MM.1S (cell line): ENCODE results near the gene BMAL1.

ENCODE experiments used
- DNase-seq: peaks from one replicate; pipeline ENCODE4 v3.0.0-alpha.2; 2015
- H2AFZ ChIP-seq: fragments of 300-600 bp; sonication (generic); 2 replicates; pipeline ENCODE4 v1.6.0; 2016; ENCODE audit warnings: antibody characterized with exemption, low read length
- H3F3A ChIP-seq: fragments of 300-600 bp; sonication (generic); 2 replicates; pipeline ENCODE4 v1.6.1; 2016; ENCODE audit warnings: mild to moderate bottlenecking, antibody characterized with exemption, low read length, moderate library complexity, mixed read lengths; ENCODE audit not compliant: insufficient read depth
- H3K27ac ChIP-seq: fragments of 300-600 bp; sonication (generic); 2 replicates; pipeline ENCODE4 v1.5.1; 2016; ENCODE audit warnings: mild to moderate bottlenecking, low read length
- H3K27me3 ChIP-seq: fragments of 300-600 bp; sonication (generic); replicated peaks from 2 replicates; pipeline ENCODE4 v1.6.0; 2016; ENCODE audit warnings: low read length; ENCODE audit not compliant: insufficient read depth
- H3K36me3 ChIP-seq: fragments of 300-600 bp; sonication (generic); replicated peaks from 2 replicates; pipeline ENCODE4 v1.6.1; 2016; ENCODE audit warnings: mild to moderate bottlenecking, low read length, mixed read lengths; ENCODE audit not compliant: insufficient read depth
- H3K4me1 ChIP-seq: fragments of 300-600 bp; sonication (generic); 2 replicates; pipeline ENCODE4 v1.6.1; 2016; ENCODE audit warnings: low read length, mixed read lengths
- H3K4me2 ChIP-seq: fragments of 300-600 bp; sonication (generic); 2 replicates; pipeline ENCODE4 v1.6.0; 2016; ENCODE audit warnings: low read depth, low read length
- H3K4me3 ChIP-seq: fragments of 300-600 bp; sonication (generic); 2 replicates; pipeline ENCODE4 v1.5.1; 2016; ENCODE audit warnings: low read length, mixed read lengths
- H3K79me2 ChIP-seq: fragments of 300-600 bp; sonication (generic); 2 replicates; pipeline ENCODE4 v1.6.1; 2016; ENCODE audit warnings: mixed run types, low read length, mixed read lengths
- H3K9ac ChIP-seq: fragments of 300-600 bp; sonication (generic); 2 replicates; pipeline ENCODE4 v1.6.1; 2016; ENCODE audit warnings: low read length, mixed read lengths
- H3K9me2 ChIP-seq: fragments of 300-600 bp; sonication (generic); replicated peaks from 2 replicates; pipeline ENCODE4 v1.6.1; 2016; ENCODE audit warnings: mild to moderate bottlenecking, low read length, mixed read lengths; ENCODE audit not compliant: insufficient read depth
- H3K9me3 ChIP-seq: fragments of 300-600 bp; sonication (generic); replicated peaks from 2 replicates; pipeline ENCODE4 v1.6.1; 2016; ENCODE audit warnings: mild to moderate bottlenecking, low read length, mixed read lengths; ENCODE audit not compliant: insufficient read depth
- H4K20me1 ChIP-seq: fragments of 300-600 bp; sonication (generic); 2 replicates; pipeline ENCODE4 v1.6.1; 2016; ENCODE audit warnings: mild to moderate bottlenecking, low read length, moderate library complexity, mixed read lengths; ENCODE audit not compliant: insufficient read depth
- EZH2 ChIP-seq: fragments of 300-600 bp; sonication (generic); optimal IDR thresholded peaks from 2 replicates; pipeline ENCODE3; 2017; ENCODE audit warnings: low read depth, mild to moderate bottlenecking, antibody characterized with exemption, low read length, mixed read lengths
- EZH2phosphoT487 ChIP-seq: fragments of 300-600 bp; sonication (generic); IDR thresholded peaks from 2 replicates; pipeline ENCODE4 v1.6.1; 2018; ENCODE audit warnings: antibody characterized with exemption, low read length
- TF ChIP-seq, protein P1 (sequence below): fragments of 300-600 bp; sonication (generic); IDR thresholded peaks from 2 replicates; pipeline ENCODE4 v1.5.1; 2016; ENCODE audit warnings: antibody characterized with exemption, low read length, mixed read lengths

BMAL1 gene

DNA sequence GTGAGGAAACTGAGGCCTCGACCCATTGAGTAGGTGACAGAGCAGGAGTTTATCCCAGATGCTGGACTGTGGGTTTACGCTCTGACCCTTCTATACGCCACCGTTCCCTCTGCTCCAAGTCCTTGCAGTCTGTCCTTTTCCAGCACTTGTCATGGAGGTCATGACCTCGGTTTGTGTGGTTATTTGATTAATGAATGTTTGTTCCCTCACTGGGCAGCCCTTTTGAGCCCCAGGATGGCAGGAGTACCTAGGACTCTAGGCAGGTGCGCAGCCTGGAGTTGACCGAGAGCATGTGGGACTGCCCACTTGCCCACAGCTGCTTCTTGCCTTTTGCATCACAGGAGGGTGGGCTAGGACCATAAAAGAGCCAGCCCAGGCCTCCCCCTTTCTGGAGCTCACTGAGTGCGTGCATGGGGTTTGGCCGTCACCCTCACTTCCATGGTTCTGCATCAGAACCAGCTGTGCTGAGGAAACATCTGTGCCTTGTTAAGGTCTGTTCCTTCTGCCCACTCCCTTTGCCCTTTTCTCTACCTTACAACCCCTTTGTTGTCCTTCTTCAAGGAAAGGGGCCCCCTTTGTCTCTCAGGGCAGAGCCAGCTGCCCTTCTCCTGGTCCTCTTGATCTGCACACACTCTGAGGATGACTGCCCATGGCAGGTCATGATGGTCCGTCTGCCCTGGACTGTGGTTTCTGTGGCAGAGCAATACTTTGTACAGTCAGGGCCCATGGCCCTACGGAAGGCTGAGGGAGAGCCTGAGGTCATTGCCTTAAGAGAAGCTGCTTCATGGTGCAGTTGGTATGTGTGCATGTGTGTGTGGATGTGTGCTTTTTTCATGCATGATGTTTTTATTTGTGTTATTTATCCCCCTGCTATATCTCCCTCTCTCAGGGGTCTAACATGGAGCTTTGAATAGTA is 38.2 kb downstream of the BMAL1 start:
- Histone ChIP-seq H3K9ac (no peak overlapping the region), H3K9me2 (no peaks in the 10 kb centered on the region), H3K4me1 (peaks cover 7% of the 10 kb centered on the region), H3K27ac (no peak overlapping the region), H2AFZ (no peak overlapping the region), H3K36me3 (no peaks in the 10 kb centered on the region), H3K27me3 (no peaks in the 10 kb centered on the region), H3K9me3 (no peaks in the 10 kb centered on the region), H4K20me1 (no peaks in the 10 kb centered on the region; the same call in 1 of the 2 replicates), H3K4me2 (no peak overlapping the region), H3K79me2 (peaks cover 24% of the 10 kb centered on the region), H3F3A (no peaks in the 10 kb centered on the region), H3K4me3 (no peak overlapping the region)
- no peak for DNase-seq
- no peak for TF ChIP-seq EZH2

DNA sequence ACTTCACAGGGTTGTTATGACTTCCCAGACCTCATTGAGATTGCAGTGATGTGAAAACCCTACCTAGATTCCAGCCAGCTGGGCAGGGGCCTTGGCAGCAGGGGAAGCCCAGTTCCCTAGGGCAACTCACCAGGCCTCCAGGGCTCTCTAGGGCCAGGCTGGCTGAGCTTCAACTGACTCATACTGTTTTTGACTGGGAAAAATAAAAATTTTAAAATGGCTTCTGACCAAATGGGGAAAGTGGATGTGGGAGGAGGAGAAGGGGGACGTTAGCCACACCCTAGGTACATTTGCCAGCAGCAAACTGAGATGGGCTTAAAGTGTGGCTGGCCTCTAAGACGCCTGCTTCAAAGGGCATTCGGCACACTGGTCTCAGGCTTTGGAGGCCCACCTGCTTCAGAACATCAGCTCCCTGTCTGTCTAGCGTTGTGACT is 39.0 kb downstream of the BMAL1 start:
- Histone ChIP-seq H3K27ac (no peak overlapping the region), H3K27me3 (no peaks in the 10 kb centered on the region), H3K36me3 (no peaks in the 10 kb centered on the region), H3K4me1 (peaks cover 7% of the 10 kb centered on the region), H3F3A (no peaks in the 10 kb centered on the region), H3K4me3 (no peak overlapping the region), H3K9ac (no peak overlapping the region), H3K79me2 (peaks cover 24% of the 10 kb centered on the region), H2AFZ (no peak overlapping the region), H3K9me3 (no peaks in the 10 kb centered on the region), H3K4me2 (no peak overlapping the region), H4K20me1 (no peaks in the 10 kb centered on the region; the same call in 1 of the 2 replicates), H3K9me2 (no peaks in the 10 kb centered on the region)
- DNase-seq = no peak
- TF ChIP-seq, protein P1, sequence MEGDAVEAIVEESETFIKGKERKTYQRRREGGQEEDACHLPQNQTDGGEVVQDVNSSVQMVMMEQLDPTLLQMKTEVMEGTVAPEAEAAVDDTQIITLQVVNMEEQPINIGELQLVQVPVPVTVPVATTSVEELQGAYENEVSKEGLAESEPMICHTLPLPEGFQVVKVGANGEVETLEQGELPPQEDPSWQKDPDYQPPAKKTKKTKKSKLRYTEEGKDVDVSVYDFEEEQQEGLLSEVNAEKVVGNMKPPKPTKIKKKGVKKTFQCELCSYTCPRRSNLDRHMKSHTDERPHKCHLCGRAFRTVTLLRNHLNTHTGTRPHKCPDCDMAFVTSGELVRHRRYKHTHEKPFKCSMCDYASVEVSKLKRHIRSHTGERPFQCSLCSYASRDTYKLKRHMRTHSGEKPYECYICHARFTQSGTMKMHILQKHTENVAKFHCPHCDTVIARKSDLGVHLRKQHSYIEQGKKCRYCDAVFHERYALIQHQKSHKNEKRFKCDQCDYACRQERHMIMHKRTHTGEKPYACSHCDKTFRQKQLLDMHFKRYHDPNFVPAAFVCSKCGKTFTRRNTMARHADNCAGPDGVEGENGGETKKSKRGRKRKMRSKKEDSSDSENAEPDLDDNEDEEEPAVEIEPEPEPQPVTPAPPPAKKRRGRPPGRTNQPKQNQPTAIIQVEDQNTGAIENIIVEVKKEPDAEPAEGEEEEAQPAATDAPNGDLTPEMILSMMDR = no peak
- no peak for TF ChIP-seq EZH2phosphoT487
- no peak for TF ChIP-seq EZH2

DNA sequence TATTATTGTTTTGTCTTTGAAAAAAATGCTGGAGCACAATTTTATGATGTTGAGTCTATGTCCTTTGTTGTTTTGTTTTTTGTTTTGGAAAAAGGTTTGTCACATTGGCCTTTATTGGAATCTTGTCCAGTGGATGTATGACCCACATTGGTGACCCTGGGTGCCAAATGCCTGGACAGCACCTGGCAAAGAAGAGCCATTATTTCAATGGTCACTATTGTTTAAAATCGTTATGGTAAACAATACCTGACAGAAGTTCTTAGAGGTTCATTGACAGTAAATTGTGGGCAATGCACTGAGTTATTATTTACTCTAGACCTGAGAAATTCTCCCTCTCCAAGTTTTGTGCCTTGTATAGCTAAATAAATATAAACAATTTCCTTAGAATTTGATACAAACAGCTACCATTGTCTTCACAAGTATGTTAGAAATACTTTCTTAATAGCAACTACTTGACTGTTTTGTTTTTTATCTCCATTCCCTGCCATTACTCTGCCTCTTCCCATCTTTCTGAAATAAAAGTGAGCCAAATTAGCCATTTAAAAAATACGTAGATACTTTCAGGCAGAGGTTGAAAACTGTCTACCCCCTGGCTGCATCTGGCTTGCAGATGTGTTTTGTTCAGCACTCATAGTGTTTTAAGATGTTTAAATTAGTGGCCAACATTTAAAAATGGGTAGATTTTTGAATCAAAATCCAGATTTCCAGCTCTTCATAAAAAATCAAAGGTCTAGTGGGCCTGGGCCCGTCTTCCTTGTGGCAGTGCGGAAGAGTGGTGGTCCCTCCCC is 39.9 kb downstream of the BMAL1 start:
- Histone ChIP-seq H3K27me3 (no peaks in the 10 kb centered on the region), H3K9ac (no peak overlapping the region), H3K4me1 (peaks cover 7% of the 10 kb centered on the region), H3K9me3 (no peaks in the 10 kb centered on the region), H3F3A (no peaks in the 10 kb centered on the region), H4K20me1 (no peaks in the 10 kb centered on the region; the same call in 1 of the 2 replicates), H3K9me2 (no peaks in the 10 kb centered on the region), H3K79me2 (peaks cover 24% of the 10 kb centered on the region), H3K36me3 (no peaks in the 10 kb centered on the region), H3K27ac (no peak overlapping the region), H3K4me3 (no peak overlapping the region), H3K4me2 (no peak overlapping the region), H2AFZ (no peak overlapping the region)
- TF ChIP-seq EZH2phosphoT487 = no peak
- TF ChIP-seq EZH2 = no peak
- TF ChIP-seq, protein P1 = no peak
- DNase-seq = no peak
